Stimulated activated CD8-positive, alpha-beta memory T cell treated with anti-CD3 and anti-CD28 coated beads, Interleukin-4, amount 100 ng/mL, for 24 hours (primary cell): Measurements from ENCODE around the gene LAMB1.

Source experiments
- DNase-seq: peaks from one replicate; pipeline ENCODE4 v3.0.0-alpha.2; 2020; ENCODE audit warnings: low read depth

LAMB1 gene

GRCh38 chr7:107877731-107878382 is 125.1 kb downstream of the LAMB1 start:
- DNase-seq: no peak

GRCh38 chr7:107876916-107877315 is 126.0 kb downstream of the LAMB1 start:
- DNase-seq: no peak

GRCh38 chr7:107874605-107875446 is 128.1 kb downstream of the LAMB1 start:
- DNase-seq: no peak

- DNase-seq: no peak
These were observed 128.8 kb downstream of the LAMB1 start for GRCh38 chr7:107874111-107874510.
